ENCODE results near the gene SDHAF4.

GRCh38 chr6:70552974-70553373 is 13.8 kb upstream of the SDHAF4 start:
- TF ChIP-seq EZH2 (IDR thresholded peaks at IDR 0.05; ENCODE audit: borderline replicate concordance, control insufficient read depth, low read depth, low read length) (no peak), SPI1 (IDR thresholded peaks at IDR 0.05; ENCODE audit: borderline replicate concordance, insufficient read depth, low read depth, low read length) (no peak), RAD21 (IDR thresholded peaks at IDR 0.05; ENCODE audit: insufficient read depth, low read depth, low read length) (no peak), ASH2L (IDR thresholded peaks at IDR 0.05; ENCODE audit: borderline replicate concordance, low read depth) (no peak), RCOR1 (conservative IDR thresholded peaks at IDR 0.05; ENCODE audit: low read depth, low read length) (no peak), TAF1 (IDR thresholded peaks at IDR 0.05; ENCODE audit: borderline replicate concordance, low read depth, low read length) (no peak), PBX3 (IDR thresholded peaks at IDR 0.05; ENCODE audit: insufficient replicate concordance, low read depth, low read length) (no peak), NFYB (IDR thresholded peaks at IDR 0.05; ENCODE audit: insufficient read depth, low read depth, low read length) (no peak), USF2 (IDR thresholded peaks at IDR 0.05; ENCODE audit: borderline replicate concordance, low read depth, low read length) (no peak)
- TF ChIP-seq, protein P1, sequence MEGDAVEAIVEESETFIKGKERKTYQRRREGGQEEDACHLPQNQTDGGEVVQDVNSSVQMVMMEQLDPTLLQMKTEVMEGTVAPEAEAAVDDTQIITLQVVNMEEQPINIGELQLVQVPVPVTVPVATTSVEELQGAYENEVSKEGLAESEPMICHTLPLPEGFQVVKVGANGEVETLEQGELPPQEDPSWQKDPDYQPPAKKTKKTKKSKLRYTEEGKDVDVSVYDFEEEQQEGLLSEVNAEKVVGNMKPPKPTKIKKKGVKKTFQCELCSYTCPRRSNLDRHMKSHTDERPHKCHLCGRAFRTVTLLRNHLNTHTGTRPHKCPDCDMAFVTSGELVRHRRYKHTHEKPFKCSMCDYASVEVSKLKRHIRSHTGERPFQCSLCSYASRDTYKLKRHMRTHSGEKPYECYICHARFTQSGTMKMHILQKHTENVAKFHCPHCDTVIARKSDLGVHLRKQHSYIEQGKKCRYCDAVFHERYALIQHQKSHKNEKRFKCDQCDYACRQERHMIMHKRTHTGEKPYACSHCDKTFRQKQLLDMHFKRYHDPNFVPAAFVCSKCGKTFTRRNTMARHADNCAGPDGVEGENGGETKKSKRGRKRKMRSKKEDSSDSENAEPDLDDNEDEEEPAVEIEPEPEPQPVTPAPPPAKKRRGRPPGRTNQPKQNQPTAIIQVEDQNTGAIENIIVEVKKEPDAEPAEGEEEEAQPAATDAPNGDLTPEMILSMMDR (IDR thresholded peaks at IDR 0.05 in 2 of 3, conservative IDR thresholded peaks at IDR 0.05 in 1 of 3; ENCODE audit: control insufficient read depth in 2 of 3, extremely low read depth in 1 of 3, insufficient read depth in 1 of 3, low read depth in 3 of 3, low read length in 3 of 3): no peak
